Measurements from ENCODE around the gene ALDH1L1.

GRCh38 chr3:126101521-126101982 is 78.8 kb downstream of the ALDH1L1 start:
- TF ChIP-seq TAF1 (IDR thresholded peaks at IDR 0.05; ENCODE audit: control insufficient read depth, extremely low read depth, insufficient read depth, low read length, severe bottlenecking) (no peak), ZNF324 (CRISPR knock-in tag; IDR thresholded peaks at IDR 0.05) (no peak), ZNF561 (CRISPR knock-in tag; conservative IDR thresholded peaks at IDR 0.05) (no peak), LEF1 (IDR thresholded peaks at IDR 0.05) (no peak), TFE3 (CRISPR knock-in tag; IDR thresholded peaks at IDR 0.05) (no peak), RERE (CRISPR knock-in tag; IDR thresholded peaks at IDR 0.05; ENCODE audit: borderline replicate concordance) (no peak), CTCF (IDR thresholded peaks at IDR 0.05 in 2 of 3, conservative IDR thresholded peaks at IDR 0.05 in 1 of 3; ENCODE audit: insufficient read depth in 2 of 3, low read depth in 1 of 3, low read length in 3 of 3) (no peak), ERF (CRISPR knock-in tag; IDR thresholded peaks at IDR 0.05) (no peak), SMARCC2 (IDR thresholded peaks at IDR 0.05; ENCODE audit: low read depth) (no peak), CREB1 (IDR thresholded peaks at IDR 0.05) (no peak), CREB1 (CRISPR knock-in tag; IDR thresholded peaks at IDR 0.05) (no peak), ZNF431 (CRISPR knock-in tag; IDR thresholded peaks at IDR 0.05) (no peak), MAX (CRISPR knock-in tag; IDR thresholded peaks at IDR 0.05) (no peak), ZNF41 (CRISPR knock-in tag; conservative IDR thresholded peaks at IDR 0.05) (no peak)
